Measurements from ENCODE around the gene MTG1. TPM values are rescaled to one million over a fixed set of nuclear protein-coding genes. Genes with fewer than 3 reads are reported as not detected.
A peak's percentile ranks its signal among the peaks of the same experiment; 100 is the strongest.

MTG1 gene
- polyA plus RNA-seq, 3 donors: 13.0 to 45.8 (median 17.1) TPM

DNA sequence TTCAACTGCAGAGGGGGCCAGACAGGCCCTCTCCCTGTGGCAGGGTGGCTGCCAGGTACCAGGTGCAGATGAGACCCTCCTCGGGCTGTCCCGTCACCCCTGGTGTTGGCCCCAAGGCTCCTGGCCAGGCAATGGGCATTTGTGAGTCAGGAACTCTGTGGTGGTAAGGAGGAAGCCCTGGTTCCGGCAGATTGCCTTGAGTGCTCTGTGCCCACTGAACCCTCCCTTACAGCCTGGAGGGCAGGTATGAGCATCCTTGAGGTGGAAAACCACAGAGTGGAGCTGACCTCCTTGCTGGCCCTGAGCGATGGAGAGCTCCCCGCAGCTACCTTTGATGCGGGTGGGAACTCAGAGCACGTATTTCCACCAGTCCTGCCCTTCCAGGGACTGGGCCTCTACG is 12.9 kb upstream of the MTG1 start:
- peak overlapping the region in 4 of 7 donors; percentile 6 to 37 (median 17) for H3K27ac Mint-ChIP-seq
- H3K4me3 ChIP-seq (replicated peaks in 1 of 3; ENCODE audit: low read depth in 2 of 3, low read length in 3 of 3): peak overlapping the region in 1 of 3 experiments; percentile 42
- no peak overlapping the region for H3K9ac ChIP-seq (ENCODE audit: insufficient read depth, low read length, poor library complexity, severe bottlenecking)
- H3K9me3 ChIP-seq (replicated peaks in 1 of 2; ENCODE audit: control insufficient read depth in 1 of 2, insufficient read depth in 1 of 2, low read length in 2 of 2): no peaks in the 10 kb centered on the region
- intact Hi-C loops (cut with micrococcal nuclease): no loop called here
- DNase-seq: peak; percentile 10 to 40 (median 18)
- H2AFZ ChIP-seq (ENCODE audit: insufficient read depth, low read depth, low read length, poor library complexity, severe bottlenecking): peak overlapping the region; percentile 59
- no peak for TF ChIP-seq CTCF (IDR thresholded peaks at IDR 0.05)
- peaks cover 25% of the 10 kb centered on the region for H3K4me1 Mint-ChIP-seq
- H3K27me3 ChIP-seq (ENCODE audit: control insufficient read depth in 2 of 2, insufficient read depth in 2 of 2, low read length in 2 of 2): peaks cover 0 to 6% of the 10 kb centered on the region in 2 donors
- 8% methylated on average over 7 of the region's 8 CpGs for WGBS (ENCODE audit: insufficient coverage)
- H3K36me3 ChIP-seq (replicated peaks in 1 of 2; ENCODE audit: control insufficient read depth in 1 of 2, insufficient read depth in 2 of 2, low read length in 2 of 2): no peaks in the 10 kb centered on the region
- peak overlapping the region in 1 of 2 donors; percentile 1 for H3K27ac ChIP-seq (ENCODE audit: low read depth in 1 of 2, low read length in 2 of 2)
- peak overlapping the region; percentile 56 to 75 for H3K4me3 Mint-ChIP-seq
- H3K9me3 Mint-ChIP-seq: peaks cover 0 to 2% (median 0%) of the 10 kb centered on the region in 7 donors
- peaks cover 16 to 21% of the 10 kb centered on the region in 2 donors for H3K36me3 Mint-ChIP-seq
- H3K4me2 ChIP-seq (replicated peaks; ENCODE audit: extremely low read depth, low read length, poor library complexity, severe bottlenecking): peak overlapping the region; percentile 47
- peaks cover 31 to 42% of the 10 kb centered on the region in 2 donors for H3K4me1 ChIP-seq (ENCODE audit: control insufficient read depth in 1 of 2, insufficient read depth in 2 of 2, low read length in 2 of 2)
- H3K79me2 ChIP-seq (ENCODE audit: insufficient read depth, low read length): no peaks in the 10 kb centered on the region
- peaks cover 6 to 25% (median 17%) of the 10 kb centered on the region in 3 donors for H3K27me3 Mint-ChIP-seq (ENCODE audit: low read depth in 3 of 3)
- H4K20me1 ChIP-seq (ENCODE audit: insufficient read depth, low read length): no peaks in the 10 kb centered on the region

DNA sequence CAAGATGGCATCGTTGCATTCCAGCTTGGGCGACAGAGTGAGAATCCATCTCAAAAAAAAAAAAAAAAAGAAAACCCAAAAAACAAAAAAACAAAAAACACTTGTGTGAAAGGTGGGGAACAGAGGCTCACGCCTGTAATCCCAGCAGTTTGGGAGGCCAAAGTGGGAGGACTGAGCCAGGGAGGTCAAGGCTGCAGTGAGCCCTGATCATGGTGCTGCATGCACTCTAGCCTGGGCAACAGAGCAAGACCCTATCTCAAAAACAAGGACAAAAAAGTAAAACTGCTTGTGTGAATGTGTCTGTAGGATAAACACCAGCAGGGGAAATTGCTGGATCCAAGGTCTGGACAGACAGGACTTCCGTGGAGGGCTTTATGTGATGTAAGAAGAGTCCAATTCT is 10.4 kb upstream of the MTG1 start:
- H3K4me2 ChIP-seq (replicated peaks; ENCODE audit: extremely low read depth, low read length, poor library complexity, severe bottlenecking): no peak overlapping the region
- Mint-ChIP-seq H3K36me3 (peaks cover 18 to 25% of the 10 kb centered on the region in 2 donors), H3K4me1 (peaks cover 25% of the 10 kb centered on the region), H3K27me3 (ENCODE audit: low read depth in 3 of 3) (peaks cover 6 to 16% (median 9%) of the 10 kb centered on the region in 3 donors), H3K9me3 (peaks cover 0 to 2% (median 0%) of the 10 kb centered on the region in 7 donors), H3K27ac (peak overlapping the region in 1 of 7 donors; percentile 41), H3K4me3 (no peak overlapping the region)
- H3K4me1 ChIP-seq (ENCODE audit: control insufficient read depth in 1 of 2, insufficient read depth in 2 of 2, low read length in 2 of 2): peaks cover 24 to 33% of the 10 kb centered on the region in 2 donors
- no peak overlapping the region for H3K4me3 ChIP-seq (replicated peaks in 1 of 3; ENCODE audit: low read depth in 2 of 3, low read length in 3 of 3)
- H3K36me3 ChIP-seq (replicated peaks in 1 of 2; ENCODE audit: control insufficient read depth in 1 of 2, insufficient read depth in 2 of 2, low read length in 2 of 2): no peaks in the 10 kb centered on the region
- H3K9me3 ChIP-seq (replicated peaks in 1 of 2; ENCODE audit: control insufficient read depth in 1 of 2, insufficient read depth in 1 of 2, low read length in 2 of 2): no peaks in the 10 kb centered on the region
- H4K20me1 ChIP-seq (ENCODE audit: insufficient read depth, low read length): no peaks in the 10 kb centered on the region
- intact Hi-C loops (cut with micrococcal nuclease): no loop called here
- peaks cover 0 to 4% of the 10 kb centered on the region in 2 donors for H3K27me3 ChIP-seq (ENCODE audit: control insufficient read depth in 2 of 2, insufficient read depth in 2 of 2, low read length in 2 of 2)
- no peak for TF ChIP-seq CTCF (IDR thresholded peaks at IDR 0.05)
- 92% methylated on average over 2 of the region's 4 CpGs for WGBS (ENCODE audit: insufficient coverage)
- DNase-seq: no peak
- no peaks in the 10 kb centered on the region for H3K79me2 ChIP-seq (ENCODE audit: insufficient read depth, low read length)
- no peak overlapping the region for H3K27ac ChIP-seq (ENCODE audit: low read depth in 1 of 2, low read length in 2 of 2)
- H3K9ac ChIP-seq (ENCODE audit: insufficient read depth, low read length, poor library complexity, severe bottlenecking): no peak overlapping the region
- H2AFZ ChIP-seq (ENCODE audit: insufficient read depth, low read depth, low read length, poor library complexity, severe bottlenecking): no peak overlapping the region

Data from CD14-positive monocyte (primary cell).